HK-2 (cell line): ENCODE data around the gene TSPYL2.

Experiments
- DNase-seq: peaks from one replicate; pipeline ENCODE4 v3.0.0-alpha.2; 2018; ENCODE audit not compliant: unreplicated experiment

The TSPYL2 gene

DNA sequence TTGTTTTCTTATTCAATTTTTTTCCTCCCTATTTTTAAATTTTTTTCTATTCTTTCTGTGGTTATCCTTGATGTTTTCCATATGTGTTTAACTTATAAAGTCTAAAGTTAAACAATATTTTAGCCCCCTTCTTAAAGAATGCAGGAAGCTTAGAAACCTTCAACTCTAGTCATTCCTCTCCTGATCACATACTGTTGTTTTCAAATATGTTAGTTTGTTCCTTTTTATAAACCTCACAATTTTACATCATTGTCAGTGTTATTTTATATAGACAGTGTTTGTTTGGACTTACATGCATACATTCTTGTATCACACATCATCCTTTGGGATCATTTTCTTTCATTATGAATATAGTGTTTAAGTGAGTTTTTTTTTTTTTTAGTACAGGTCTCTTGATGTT is 43.3 kb downstream of the TSPYL2 start:
- no peak for DNase-seq

DNA sequence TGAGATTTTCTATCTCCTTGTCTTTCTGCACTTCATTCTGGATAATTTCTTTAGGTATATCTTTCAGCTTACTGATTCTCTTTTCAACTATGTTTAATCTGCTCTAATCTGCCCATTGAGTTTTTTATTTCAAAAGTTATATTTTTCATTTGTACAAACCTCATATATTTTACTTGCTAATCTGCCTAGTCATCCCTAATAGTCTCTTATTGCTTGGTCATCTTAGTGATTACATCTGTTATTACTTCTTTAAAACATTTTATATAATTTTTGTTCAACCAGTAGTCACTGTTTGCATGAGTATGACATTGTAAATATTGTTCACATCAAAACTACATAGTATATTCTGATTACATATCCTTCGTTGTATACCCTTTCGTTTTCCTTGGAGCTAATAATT is 44.2 kb downstream of the TSPYL2 start:
- no peak for DNase-seq

DNA sequence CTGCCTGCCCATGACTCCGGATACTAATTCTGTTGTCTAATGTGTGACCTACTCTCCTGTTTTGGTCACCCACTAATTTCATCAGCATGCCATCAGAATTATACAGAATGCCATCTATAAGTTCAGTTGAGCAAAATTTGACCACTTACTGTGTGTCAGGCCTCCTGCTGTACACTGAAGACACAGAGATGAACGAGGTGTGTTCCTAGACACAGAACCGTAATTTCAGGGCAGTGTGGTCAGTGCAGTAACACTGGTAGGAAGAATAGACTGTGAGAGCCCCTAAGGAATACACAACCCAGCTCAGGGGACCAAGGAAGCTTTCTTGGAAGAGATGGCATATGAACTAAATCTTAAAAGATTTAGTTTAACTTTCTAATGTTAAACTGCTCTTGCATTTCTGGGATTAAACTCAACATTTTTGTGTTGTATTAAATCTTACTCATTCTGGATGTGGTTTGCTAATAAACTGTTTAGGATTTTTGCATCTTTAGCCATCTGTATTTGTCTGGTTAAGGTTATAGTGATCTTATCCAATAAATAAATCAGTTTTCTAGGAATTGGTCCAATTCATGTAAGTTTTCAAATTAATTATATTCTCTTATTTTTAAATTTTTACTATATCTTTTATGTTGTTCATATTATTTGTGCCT is 46.1 kb downstream of the TSPYL2 start:
- DNase-seq: no peak

DNA sequence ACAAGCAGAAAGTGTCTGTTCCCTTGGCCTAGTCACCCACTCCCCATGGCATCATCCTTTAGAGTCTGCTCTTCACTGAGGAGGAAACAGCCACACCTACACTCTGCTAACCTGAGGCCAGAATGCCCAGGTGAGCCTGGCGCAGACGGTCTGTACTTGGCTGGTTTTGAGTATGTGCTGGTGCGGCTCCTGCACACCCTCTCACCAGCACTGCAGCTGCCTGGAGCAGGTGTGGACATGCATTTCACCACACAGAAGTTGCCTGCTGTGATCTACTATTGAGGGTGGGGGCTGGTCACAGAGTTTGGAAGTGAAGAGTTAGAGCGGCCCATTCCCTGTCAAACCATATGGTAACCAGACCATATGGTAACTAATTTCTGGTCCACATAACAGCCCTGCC is 51.2 kb downstream of the TSPYL2 start:
- no peak for DNase-seq

DNA sequence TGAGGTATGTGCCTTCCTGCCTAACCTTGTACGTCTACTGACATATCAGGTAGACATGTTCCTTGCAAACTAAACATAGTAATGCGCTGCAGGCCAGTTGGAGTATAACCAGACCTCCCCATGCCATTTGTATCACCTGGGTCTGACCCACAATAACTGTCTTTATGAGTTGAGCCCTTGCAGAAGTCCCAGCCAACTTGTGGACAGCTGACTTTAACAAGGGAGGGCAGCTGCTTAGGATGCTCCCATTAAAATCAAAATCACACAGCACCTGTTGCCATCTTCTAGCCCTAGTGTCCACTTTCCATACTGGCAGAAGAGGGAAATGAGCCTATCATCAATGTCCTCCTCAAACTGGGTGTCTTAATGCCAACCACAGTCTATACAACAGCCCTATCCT is 53.4 kb downstream of the TSPYL2 start:
- DNase-seq: no peak
